ENCODE data around the gene LONP1. TPM values are rescaled to one million over a fixed set of nuclear protein-coding genes. Genes with fewer than 3 reads are reported as not detected.

LONP1 gene
- polyA plus RNA-seq, 1 of the 3 experiments (the other 2 are of a cell fraction), result 111 TPM

- WGBS (ENCODE audit: low lambda C conversion rate), result 93% methylated on average over 3 of the region's 5 CpGs
- POLR2A ChIA-PET, result no interaction called here
- H3K36me3 ChIP-seq (replicated peaks in 1 of 2; ENCODE audit: control insufficient read depth in 1 of 2, insufficient read depth in 2 of 2, low read length in 1 of 2), result peaks cover 71 to 75% of the 10 kb centered on the region in 2 experiments
- TF ChIP-seq CHD2 (IDR thresholded peaks at IDR 0.05; ENCODE audit: low read length, partially characterized antibody), result no peak
- H3K27me3 ChIP-seq (ENCODE audit: insufficient read depth), result no peaks in the 10 kb centered on the region
- peaks cover 16% of the 10 kb centered on the region for H4K20me1 ChIP-seq (ENCODE audit: insufficient read depth)
- no peak overlapping the region for H3K9ac ChIP-seq
- H3K9me3 ChIP-seq, result no peaks in the 10 kb centered on the region
- no peaks in the 10 kb centered on the region for H3K9me2 ChIP-seq
- no peak for DNase-seq
- H3K4me3 ChIP-seq (ENCODE audit: low read depth in 2 of 2, low read length in 1 of 2), result no peak overlapping the region
- H3F3A ChIP-seq (replicated peaks; ENCODE audit: insufficient read depth), result peaks cover 5% of the 10 kb centered on the region
- no peak overlapping the region for H3K4me2 ChIP-seq
- H2AFZ ChIP-seq (ENCODE audit: low read depth), result no peak overlapping the region
- no peak overlapping the region for H3K27ac ChIP-seq (ENCODE audit: low read depth in 2 of 2, low read length in 1 of 2)
- CTCF ChIA-PET, result no interaction called here
- peaks cover 19% of the 10 kb centered on the region; the same call in 1 of the 2 replicates for H3K79me2 ChIP-seq (ENCODE audit: insufficient read depth)
- H3K4me1 ChIP-seq (ENCODE audit: control insufficient read depth in 1 of 2, insufficient read depth in 2 of 2, low read depth in 1 of 2, low read length in 1 of 2), result no peaks in the 10 kb centered on the region
These were observed 68.6 kb downstream of the LONP1 start for GRCh38 chr19:5651361-5651760.

DNA sequence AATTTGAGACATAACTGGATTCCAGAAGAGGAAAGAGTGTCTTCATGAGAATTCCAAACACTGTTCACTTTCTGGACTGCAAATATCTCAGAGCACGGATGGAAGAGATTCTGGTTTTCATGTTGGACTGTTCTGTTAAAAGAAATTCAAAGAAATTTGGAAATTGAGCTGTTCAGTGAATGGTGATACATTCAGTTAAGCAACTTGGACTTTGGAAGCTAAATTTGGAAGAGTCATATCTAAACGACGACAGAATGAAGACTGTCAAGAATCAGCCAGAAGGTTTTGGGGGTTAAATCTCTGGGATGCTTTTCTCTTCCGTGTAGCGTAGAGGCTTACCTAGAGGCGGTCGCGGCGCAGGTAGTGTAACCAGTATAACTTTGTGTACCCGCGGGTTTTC, 71.5 kb downstream of the LONP1 start:
- Histone ChIP-seq H3K79me2 (ENCODE audit: insufficient read depth) (peaks cover 45% of the 10 kb centered on the region), H3K9ac (no peak overlapping the region), H3K9me2 (no peaks in the 10 kb centered on the region), H2AFZ (ENCODE audit: low read depth) (no peak overlapping the region), H3K4me3 (ENCODE audit: low read depth in 2 of 2, low read length in 1 of 2) (no peak overlapping the region), H3K27ac (ENCODE audit: low read depth in 2 of 2, low read length in 1 of 2) (no peak overlapping the region), H4K20me1 (ENCODE audit: insufficient read depth) (peaks cover 40% of the 10 kb centered on the region), H3F3A (replicated peaks; ENCODE audit: insufficient read depth) (peaks cover 5% of the 10 kb centered on the region), H3K4me1 (ENCODE audit: control insufficient read depth in 1 of 2, insufficient read depth in 2 of 2, low read depth in 1 of 2, low read length in 1 of 2) (no peaks in the 10 kb centered on the region), H3K9me3 (no peaks in the 10 kb centered on the region), H3K27me3 (ENCODE audit: insufficient read depth) (no peaks in the 10 kb centered on the region), H3K4me2 (no peak overlapping the region), H3K36me3 (replicated peaks in 1 of 2; ENCODE audit: control insufficient read depth in 1 of 2, insufficient read depth in 2 of 2, low read length in 1 of 2) (peaks cover 75 to 81% of the 10 kb centered on the region in 2 experiments)
- CTCF ChIA-PET, result no interaction called here
- POLR2A ChIA-PET, result no interaction called here
- TF ChIP-seq TEAD4 (IDR thresholded peaks at IDR 0.05; ENCODE audit: borderline replicate concordance, insufficient read depth) (no peak), NFIC (IDR thresholded peaks at IDR 0.05; ENCODE audit: borderline replicate concordance) (no peak), FOXM1 (IDR thresholded peaks at IDR 0.05; ENCODE audit: low read depth) (no peak), TCF12 (IDR thresholded peaks at IDR 0.05) (no peak), POLR2AphosphoS5 (IDR thresholded peaks at IDR 0.05; ENCODE audit: low read depth, low read length) (no peak), MXI1 (IDR thresholded peaks at IDR 0.05; ENCODE audit: low read depth, low read length) (no peak), GABPA (IDR thresholded peaks at IDR 0.05; ENCODE audit: low read depth) (no peak), RAD21 (IDR thresholded peaks at IDR 0.05; ENCODE audit: low read length) (no peak), YY1 (IDR thresholded peaks at IDR 0.05; ENCODE audit: low read depth) (no peak), NRF1 (IDR thresholded peaks at IDR 0.05; ENCODE audit: low read depth, low read length) (no peak), RXRA (IDR thresholded peaks at IDR 0.05; ENCODE audit: borderline replicate concordance, low read depth) (no peak), ZBTB33 (IDR thresholded peaks at IDR 0.05; ENCODE audit: borderline replicate concordance, low read depth) (no peak)
- TF ChIP-seq, protein P1, sequence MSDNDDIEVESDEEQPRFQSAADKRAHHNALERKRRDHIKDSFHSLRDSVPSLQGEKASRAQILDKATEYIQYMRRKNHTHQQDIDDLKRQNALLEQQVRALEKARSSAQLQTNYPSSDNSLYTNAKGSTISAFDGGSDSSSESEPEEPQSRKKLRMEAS (IDR thresholded peaks at IDR 0.05; ENCODE audit: low read depth), result no peak
- TF ChIP-seq, protein P2, sequence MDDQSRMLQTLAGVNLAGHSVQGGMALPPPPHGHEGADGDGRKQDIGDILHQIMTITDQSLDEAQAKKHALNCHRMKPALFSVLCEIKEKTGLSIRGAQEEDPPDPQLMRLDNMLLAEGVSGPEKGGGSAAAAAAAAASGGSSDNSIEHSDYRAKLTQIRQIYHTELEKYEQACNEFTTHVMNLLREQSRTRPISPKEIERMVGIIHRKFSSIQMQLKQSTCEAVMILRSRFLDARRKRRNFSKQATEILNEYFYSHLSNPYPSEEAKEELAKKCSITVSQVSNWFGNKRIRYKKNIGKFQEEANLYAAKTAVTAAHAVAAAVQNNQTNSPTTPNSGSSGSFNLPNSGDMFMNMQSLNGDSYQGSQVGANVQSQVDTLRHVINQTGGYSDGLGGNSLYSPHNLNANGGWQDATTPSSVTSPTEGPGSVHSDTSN (IDR thresholded peaks at IDR 0.05), result no peak
- no peak for DNase-seq
- 97% methylated on average over 8 of the region's 11 CpGs for WGBS (ENCODE audit: low lambda C conversion rate)
